ENCODE measurements around the gene TTBK2.

DNA sequence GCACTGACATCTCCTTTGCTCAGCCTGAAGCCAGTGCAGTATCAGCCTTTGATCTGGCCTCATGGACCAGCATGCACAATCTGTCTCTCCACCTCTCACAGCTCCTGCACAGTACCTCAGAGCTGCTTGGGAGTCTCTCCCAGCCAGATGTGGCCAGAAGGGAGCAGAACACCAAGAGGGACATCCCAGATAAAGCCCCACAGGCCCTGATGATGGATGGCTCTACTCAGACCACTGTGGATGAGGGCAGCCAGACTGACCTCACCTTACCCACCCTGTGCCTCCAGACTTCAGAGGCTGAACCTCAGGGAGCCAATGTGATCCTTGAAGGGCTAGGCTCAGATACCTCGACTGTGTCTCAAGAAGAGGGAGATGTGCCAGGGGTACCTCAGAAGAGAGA lies 228.0 kb downstream of the TTBK2 start:
- TF ChIP-seq, protein P1, sequence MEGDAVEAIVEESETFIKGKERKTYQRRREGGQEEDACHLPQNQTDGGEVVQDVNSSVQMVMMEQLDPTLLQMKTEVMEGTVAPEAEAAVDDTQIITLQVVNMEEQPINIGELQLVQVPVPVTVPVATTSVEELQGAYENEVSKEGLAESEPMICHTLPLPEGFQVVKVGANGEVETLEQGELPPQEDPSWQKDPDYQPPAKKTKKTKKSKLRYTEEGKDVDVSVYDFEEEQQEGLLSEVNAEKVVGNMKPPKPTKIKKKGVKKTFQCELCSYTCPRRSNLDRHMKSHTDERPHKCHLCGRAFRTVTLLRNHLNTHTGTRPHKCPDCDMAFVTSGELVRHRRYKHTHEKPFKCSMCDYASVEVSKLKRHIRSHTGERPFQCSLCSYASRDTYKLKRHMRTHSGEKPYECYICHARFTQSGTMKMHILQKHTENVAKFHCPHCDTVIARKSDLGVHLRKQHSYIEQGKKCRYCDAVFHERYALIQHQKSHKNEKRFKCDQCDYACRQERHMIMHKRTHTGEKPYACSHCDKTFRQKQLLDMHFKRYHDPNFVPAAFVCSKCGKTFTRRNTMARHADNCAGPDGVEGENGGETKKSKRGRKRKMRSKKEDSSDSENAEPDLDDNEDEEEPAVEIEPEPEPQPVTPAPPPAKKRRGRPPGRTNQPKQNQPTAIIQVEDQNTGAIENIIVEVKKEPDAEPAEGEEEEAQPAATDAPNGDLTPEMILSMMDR (IDR thresholded peaks at IDR 0.05 in 2 of 3, conservative IDR thresholded peaks at IDR 0.05 in 1 of 3; ENCODE audit: borderline replicate concordance in 1 of 3, insufficient read depth in 1 of 3, low read depth in 2 of 3, low read length in 2 of 3): no peak
- TF ChIP-seq EZH2phosphoT487 (IDR thresholded peaks at IDR 0.05; ENCODE audit: borderline replicate concordance) (no peak), SIN3A (IDR thresholded peaks at IDR 0.05; ENCODE audit: low read depth) (no peak), YY1 (IDR thresholded peaks at IDR 0.05; ENCODE audit: extremely low read depth, insufficient replicate concordance, low read depth, low read length) (no peak), POLR2A (IDR thresholded peaks at IDR 0.05; ENCODE audit: borderline replicate concordance, extremely low read depth, insufficient read depth, insufficient read length) (no peak), POLR2AphosphoS5 (IDR thresholded peaks at IDR 0.05; ENCODE audit: low read depth, low read length) (no peak), EZH2 (IDR thresholded peaks at IDR 0.05) (no peak), ZNF274 (IDR thresholded peaks at IDR 0.05; ENCODE audit: low read depth, low read length) (no peak), CBX3 (IDR thresholded peaks at IDR 0.05; ENCODE audit: low read depth) (no peak), FOSL1 (IDR thresholded peaks at IDR 0.05; ENCODE audit: low read depth) (no peak)
- TF ChIP-seq, protein P2, sequence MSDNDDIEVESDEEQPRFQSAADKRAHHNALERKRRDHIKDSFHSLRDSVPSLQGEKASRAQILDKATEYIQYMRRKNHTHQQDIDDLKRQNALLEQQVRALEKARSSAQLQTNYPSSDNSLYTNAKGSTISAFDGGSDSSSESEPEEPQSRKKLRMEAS (IDR thresholded peaks at IDR 0.05): no peak
